ENCODE results near the gene GIPC1.
"Not testable (repeated sequence)": the region's sequence is repeated elsewhere in the genome, so short reads cannot be mapped to it uniquely, and the experiment has no call there.

The GIPC1 gene

GRCh38 chr19:14517840-14518505 is 22.0 kb upstream of the GIPC1 start, which contains the start of gene DNAJB1:
Gene DNAJB1, minus strand, starts transcription at chr19:14518397. Its CDS starts 48 bp downstream, at chr19:14518349.
- peak; percentile 74 to 82 for DNase-seq

- DNase-seq: no peak
Observed at GRCh38 chr19:14517446-14517839, 21.5 kb upstream of the GIPC1 start.

- no peak for DNase-seq
Observed at GRCh38 chr19:14516746-14517438, 21.0 kb upstream of the GIPC1 start.

- DNase-seq: no peak
Observed at GRCh38 chr19:14516048-14516534, 20.2 kb upstream of the GIPC1 start.

GRCh38 chr19:14515501-14516047 is 19.6 kb upstream of the GIPC1 start:
- DNase-seq: no peak

- DNase-seq: no peak
Observed at GRCh38 chr19:14514215-14514863, 18.4 kb upstream of the GIPC1 start.

- no peak for DNase-seq
Observed at GRCh38 chr19:14512406-14512961, 16.6 kb upstream of the GIPC1 start.

- DNase-seq: no peak
Observed at GRCh38 chr19:14511229-14511593, 15.3 kb upstream of the GIPC1 start.

- no peak for DNase-seq
Observed at GRCh38 chr19:14510311-14511228, 14.6 kb upstream of the GIPC1 start.

GRCh38 chr19:14507704-14508542 is 12.0 kb upstream of the GIPC1 start:
- no peak for DNase-seq

GRCh38 chr19:14505488-14506239 is 9.7 kb upstream of the GIPC1 start:
- peak; percentile 88 to 91 for DNase-seq

- DNase-seq: not testable (repeated sequence)
Observed at GRCh38 chr19:14504575-14504974, 8.6 kb upstream of the GIPC1 start.

- no peak for DNase-seq
Observed at GRCh38 chr19:14503285-14503684, 7.4 kb upstream of the GIPC1 start.

- DNase-seq: no peak
Observed at GRCh38 chr19:14502334-14503092, 6.6 kb upstream of the GIPC1 start.

GRCh38 chr19:14497228-14497921 is 1.4 kb upstream of the GIPC1 start:
- DNase-seq: no peak

- DNase-seq: no peak
Observed at GRCh38 chr19:14496834-14497227, 904 bp upstream of the GIPC1 start.

- DNase-seq: no peak
Observed at GRCh38 chr19:14495672-14496028, 277 bp downstream of the GIPC1 start.

GRCh38 chr19:14494910-14495671 is 836 bp downstream of the GIPC1 start:
- no peak for DNase-seq
